GM12872 (cell line): ENCODE data around the gene HCN2.

Source experiments
- TF ChIP-seq, protein P1 (sequence below): IDR thresholded peaks from 3 replicates; pipeline ENCODE4 v1.5.1; 2011; ENCODE audit warnings: low read depth, mild to moderate bottlenecking, low read length, moderate library complexity; ENCODE audit not compliant: insufficient read depth

Gene HCN2

DNA sequence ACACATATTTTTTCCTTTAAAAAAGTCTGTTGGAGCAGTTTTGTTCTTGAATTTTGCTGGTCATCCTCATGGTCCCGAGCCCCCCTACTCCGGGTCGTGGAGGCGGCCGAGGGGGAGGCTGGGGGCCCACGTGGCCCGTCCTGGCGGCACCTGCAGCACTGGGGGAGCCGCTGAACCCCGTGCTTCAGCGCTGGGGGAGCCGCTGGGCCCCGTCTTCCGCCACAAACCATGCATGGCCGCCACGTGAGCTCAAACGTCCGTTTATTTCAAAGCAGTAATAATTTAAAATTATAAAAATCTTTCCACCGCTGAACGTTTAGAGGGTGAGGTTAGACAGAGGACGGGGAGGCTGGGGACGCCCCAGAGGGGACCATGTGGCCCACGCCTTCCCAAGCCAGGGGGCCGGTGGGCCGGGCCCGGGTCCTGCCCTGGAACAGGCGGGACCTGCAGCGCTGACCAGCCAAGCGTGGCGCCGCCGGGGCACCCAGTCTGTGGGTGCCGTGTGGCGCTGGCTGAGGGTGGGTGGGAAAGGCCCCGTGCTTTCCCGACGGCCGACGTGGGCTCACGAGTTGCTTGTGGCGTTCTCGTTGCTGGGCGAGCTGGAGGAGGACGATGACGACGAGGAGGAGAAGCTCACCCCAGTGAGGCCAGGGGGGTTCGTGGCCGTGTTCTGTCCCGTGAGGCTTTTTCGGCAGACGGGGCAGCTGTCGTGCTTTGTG is 58.0 kb downstream of the HCN2 start:
- TF ChIP-seq, protein P1, sequence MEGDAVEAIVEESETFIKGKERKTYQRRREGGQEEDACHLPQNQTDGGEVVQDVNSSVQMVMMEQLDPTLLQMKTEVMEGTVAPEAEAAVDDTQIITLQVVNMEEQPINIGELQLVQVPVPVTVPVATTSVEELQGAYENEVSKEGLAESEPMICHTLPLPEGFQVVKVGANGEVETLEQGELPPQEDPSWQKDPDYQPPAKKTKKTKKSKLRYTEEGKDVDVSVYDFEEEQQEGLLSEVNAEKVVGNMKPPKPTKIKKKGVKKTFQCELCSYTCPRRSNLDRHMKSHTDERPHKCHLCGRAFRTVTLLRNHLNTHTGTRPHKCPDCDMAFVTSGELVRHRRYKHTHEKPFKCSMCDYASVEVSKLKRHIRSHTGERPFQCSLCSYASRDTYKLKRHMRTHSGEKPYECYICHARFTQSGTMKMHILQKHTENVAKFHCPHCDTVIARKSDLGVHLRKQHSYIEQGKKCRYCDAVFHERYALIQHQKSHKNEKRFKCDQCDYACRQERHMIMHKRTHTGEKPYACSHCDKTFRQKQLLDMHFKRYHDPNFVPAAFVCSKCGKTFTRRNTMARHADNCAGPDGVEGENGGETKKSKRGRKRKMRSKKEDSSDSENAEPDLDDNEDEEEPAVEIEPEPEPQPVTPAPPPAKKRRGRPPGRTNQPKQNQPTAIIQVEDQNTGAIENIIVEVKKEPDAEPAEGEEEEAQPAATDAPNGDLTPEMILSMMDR, result no peak

DNA sequence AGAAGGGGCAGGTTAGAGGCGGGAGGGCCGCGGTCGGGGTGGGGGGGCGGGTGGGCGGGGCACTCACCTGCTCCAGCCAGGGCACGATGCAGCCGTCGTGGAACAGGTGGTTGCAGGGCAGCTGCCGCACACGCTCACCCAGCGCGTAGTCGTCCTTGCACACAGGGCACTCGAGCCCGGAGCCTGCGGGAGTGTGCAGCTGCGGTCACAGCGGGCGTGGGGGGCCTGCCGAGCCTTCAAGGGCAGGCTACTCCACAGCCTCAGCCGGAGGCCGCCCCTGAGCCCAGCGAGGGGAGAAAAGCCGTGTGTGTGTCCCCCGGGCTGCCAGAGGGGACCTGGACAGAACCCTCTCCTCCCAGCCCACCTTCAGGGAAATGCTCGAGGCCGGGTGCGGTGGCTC is 58.6 kb downstream of the HCN2 start:
- TF ChIP-seq, protein P1, result no peak

DNA sequence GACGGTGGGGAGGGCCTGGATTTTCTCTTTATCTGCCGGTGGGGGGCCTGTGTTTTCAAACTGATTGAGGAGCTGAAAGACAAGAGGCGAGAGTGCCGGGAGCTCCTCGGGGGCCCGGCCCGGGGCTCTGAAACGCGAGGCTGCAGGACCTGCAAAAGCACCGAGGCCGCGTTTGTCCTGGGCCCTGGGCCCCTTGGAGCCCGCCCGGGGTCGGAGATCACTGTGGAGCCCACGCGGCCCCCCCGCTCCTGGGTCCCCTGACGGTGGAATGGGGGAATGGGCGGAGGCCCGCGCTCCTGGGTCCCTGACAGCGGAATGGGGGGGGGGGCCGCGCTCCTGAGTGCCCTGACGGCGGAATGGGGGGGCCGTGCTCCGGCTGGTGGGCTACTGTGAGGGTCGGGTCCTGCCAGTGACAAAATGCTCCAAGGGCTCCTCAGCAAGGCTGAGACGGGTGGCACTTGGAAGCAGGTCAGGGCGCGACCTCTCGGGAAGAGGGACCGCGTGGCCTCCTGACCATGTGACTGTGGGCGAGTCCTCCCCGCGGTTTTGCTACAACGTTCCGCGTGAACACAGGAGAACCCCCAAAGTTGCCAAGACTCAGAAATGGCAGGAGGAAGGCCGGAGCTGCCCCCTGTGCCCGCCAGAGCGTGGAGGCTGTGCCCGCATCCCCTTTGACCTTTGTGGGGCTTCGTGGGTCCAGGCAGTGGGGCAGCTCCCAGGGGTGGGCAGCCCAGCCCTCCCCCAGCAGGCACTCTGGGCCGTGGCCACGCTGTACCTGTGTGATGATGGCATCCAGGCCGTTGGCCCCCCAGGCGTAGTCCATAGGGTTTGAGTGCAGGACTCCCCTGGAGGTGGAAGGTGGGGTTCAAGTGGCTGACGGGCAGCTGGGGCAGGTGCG is 59.5 kb downstream of the HCN2 start:
- TF ChIP-seq, protein P1, result no peak

DNA sequence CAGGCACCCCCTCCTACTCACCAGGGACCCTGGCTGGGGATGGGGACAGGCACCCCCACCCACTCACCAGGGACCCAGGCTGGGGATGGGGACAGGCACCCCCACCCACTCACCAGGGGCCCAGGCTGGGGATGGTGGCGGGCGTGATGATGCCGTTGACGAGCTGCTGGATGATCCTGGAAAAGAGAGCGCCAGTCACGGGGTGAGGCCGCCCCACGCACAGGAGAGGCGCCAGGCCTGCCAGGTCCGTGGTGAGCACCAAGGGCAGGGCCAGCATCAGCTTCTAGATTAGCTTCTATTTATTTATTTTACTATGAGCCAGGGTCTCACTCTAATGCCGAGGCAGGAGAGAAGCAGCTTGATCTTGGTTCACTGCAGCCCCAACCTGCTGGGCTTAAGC is 60.4 kb downstream of the HCN2 start:
- TF ChIP-seq, protein P1, result no peak

DNA sequence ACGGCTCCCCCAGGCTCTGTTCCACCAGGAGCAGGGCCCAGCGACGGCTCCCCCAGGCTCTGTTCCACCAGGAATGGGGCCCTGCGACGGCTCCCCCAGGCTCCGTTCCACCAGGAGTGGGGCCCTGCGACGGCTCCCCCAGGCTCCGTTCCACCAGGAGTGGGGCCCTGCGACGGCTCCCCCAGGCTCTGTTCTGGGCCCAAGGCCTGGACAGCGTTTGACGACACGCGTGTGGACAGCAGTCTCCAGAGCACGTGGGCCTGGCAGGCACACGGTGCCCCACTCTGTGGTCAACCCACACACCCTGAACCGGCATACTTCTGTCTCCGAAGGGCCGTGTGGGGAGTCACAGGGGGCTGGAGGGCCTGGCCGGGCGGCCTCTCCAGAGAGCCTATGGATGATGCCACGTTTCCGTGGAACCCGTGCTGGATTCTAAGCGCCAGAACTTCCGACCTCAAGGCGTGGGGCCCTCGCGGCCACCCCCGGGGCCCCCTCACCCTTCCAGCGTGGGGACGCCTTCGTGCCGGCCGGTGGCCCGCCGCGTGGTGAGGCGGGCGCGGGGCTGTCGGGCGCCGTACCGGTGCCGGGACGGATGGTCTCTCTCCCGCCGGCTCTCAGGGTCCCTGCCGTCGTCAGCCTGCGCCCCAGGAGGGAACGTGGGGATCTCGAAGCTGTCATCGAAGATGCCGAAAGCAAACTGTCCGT is 61.6 kb downstream of the HCN2 start:
- TF ChIP-seq, protein P1, result no peak

DNA sequence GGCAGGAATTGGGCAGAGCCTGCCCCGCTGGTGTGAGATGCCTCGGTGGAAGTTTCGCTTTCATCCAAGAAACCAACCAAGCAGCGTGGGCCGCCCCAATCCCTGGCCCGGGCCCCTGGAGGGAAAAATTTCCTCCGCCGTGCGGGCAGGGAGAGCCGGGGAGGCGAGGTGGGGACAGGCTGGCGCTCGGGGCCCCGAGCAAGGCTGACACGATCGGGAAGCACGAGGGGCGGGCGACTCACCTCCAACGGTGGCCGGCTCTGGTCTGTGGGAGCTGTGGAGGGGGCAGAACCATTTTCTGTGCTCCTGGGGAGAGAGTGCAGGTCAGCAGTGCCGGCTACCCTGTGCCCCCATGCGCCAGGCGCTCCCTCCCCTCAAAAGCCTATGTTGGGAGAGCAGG is 62.3 kb downstream of the HCN2 start:
- TF ChIP-seq, protein P1, result no peak
